GM12874 (cell line): ENCODE measurements around the gene FLYWCH2.

Source experiments
- TF ChIP-seq, protein P1 (sequence below): IDR thresholded peaks from 2 replicates; pipeline ENCODE4 v1.5.1; 2011; ENCODE audit warnings: low read depth, mild to moderate bottlenecking, control low read depth, low read length, moderate library complexity; ENCODE audit not compliant: insufficient read depth

FLYWCH2 gene

DNA sequence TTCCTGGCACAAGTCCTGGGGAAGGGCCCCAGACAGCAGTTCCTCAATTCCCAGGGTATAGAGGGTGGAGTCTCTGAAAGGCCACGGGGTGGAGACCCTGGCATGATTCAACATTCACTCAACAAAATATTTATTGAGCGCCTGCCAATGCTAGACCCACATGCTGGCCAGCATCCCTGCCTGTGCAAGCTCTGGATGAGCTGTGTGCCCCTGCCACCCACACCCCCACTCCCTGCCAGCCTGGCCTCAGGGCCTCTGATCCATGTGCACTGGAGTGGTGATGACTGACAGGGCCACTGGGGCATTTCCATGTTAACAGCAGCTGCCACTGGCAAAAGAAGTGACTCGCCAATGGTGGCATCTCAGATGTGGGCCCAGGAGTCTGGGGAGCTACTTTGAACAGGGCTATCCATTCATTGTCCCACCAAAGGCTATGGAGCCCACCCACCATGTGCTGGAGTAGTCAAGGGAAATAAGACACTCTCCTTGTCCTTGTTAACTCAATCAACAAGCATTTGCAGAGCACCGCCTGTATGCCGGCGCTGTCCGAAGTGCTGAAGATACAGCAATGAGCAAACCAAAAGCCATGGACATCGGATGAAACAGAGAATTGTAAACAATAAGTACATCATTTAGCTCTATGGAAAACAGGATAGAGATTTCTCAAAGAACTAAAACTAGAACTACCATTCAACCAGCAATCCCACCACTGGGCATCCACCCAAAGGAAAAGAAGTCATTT lies 22.0 kb upstream of the FLYWCH2 start:
- TF ChIP-seq, protein P1, sequence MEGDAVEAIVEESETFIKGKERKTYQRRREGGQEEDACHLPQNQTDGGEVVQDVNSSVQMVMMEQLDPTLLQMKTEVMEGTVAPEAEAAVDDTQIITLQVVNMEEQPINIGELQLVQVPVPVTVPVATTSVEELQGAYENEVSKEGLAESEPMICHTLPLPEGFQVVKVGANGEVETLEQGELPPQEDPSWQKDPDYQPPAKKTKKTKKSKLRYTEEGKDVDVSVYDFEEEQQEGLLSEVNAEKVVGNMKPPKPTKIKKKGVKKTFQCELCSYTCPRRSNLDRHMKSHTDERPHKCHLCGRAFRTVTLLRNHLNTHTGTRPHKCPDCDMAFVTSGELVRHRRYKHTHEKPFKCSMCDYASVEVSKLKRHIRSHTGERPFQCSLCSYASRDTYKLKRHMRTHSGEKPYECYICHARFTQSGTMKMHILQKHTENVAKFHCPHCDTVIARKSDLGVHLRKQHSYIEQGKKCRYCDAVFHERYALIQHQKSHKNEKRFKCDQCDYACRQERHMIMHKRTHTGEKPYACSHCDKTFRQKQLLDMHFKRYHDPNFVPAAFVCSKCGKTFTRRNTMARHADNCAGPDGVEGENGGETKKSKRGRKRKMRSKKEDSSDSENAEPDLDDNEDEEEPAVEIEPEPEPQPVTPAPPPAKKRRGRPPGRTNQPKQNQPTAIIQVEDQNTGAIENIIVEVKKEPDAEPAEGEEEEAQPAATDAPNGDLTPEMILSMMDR: no peak

DNA sequence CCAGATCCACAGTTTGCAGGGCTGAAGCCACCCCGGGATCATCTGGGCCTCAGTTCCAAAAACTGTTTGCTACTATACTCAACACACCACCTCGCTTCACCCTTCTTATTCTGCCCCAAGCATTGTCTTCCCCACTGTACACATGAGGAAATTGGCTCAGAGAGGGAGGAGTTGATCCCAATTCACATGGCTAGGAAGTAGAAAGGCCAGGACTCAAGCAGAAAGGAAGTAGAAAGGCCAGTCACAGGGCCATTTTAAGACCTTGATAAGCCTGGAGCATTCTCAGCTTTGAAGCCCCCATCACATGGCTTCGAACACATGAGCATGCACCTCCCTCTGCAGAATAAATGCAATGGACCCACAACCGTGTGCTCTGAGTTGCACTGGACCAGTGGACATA lies 17.4 kb upstream of the FLYWCH2 start:
- TF ChIP-seq, protein P1: no peak

DNA sequence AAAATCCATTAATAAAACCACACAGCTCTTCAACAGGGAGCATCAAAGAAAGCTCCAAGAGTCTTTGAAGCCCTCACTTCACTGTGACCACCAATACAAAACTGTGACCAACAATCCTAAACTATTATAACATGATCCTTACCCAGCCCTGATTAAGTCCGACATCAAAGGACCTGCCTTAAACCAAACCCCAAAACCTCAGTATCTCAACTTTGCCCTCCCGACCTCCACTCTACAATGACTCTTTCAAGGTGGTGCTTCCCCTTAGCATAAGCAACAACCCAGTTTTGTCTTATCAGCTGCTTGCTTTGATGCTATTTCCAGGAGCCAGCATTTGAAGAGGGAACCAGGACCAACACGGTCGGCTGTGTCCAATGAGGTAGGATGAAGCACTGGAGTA lies 16.6 kb upstream of the FLYWCH2 start:
- TF ChIP-seq, protein P1: no peak

DNA sequence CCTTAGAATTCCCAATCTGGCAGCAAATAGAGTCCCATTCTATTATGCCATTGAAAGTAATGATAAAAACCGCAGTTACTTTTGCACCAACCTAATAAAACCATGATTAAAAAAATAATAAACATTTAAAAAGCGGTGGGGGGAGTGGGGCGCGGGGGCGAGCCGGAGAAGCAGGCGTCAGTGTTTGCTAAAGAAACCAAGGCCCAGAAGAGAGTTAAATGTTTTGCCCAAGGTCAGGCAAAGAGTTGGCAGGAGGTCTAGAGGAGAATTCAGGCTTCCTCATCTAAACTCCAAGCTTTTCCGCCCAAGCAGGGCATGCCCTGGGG lies 15.4 kb upstream of the FLYWCH2 start:
- TF ChIP-seq, protein P1: no peak

DNA sequence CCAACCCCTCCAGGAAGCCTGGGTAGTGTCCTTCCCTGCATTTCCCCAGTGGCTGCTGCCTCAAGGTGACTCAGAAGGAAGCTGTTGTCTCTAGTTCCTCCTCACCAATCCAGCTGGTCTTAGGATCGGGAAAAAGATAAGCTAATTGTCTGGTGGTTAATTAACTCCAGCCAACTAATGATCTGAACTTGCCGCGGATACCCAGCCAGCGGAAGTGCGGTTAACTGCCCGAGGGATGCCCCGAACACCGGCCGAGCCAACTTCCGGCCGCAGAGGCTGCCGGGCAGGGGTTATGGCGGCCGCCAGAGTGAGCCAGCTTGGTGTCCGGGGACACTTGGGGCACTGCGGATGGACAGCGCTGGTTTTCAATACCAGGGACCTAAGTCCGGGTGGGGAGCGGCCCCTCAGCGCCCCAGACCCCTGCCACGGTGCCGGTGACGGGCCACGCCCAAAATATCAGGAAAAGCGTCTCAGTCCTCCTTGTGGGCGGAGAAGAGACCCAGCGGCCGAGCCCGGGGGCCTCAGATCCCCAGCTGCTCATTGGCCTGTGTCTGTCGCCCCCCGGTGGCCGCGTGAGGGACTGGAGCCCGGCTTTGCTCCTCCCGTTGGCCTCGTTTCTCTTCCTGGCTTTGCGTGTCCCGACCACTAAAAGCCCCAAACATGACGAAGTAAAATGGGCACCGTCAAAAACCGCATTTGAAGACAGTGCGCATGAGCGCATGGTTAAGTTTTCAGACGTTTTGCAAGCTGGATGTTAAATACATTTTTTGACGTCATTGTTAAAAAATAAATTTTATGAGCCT lies 14.8 kb upstream of the FLYWCH2 start:
- TF ChIP-seq, protein P1: peak; percentile 96

DNA sequence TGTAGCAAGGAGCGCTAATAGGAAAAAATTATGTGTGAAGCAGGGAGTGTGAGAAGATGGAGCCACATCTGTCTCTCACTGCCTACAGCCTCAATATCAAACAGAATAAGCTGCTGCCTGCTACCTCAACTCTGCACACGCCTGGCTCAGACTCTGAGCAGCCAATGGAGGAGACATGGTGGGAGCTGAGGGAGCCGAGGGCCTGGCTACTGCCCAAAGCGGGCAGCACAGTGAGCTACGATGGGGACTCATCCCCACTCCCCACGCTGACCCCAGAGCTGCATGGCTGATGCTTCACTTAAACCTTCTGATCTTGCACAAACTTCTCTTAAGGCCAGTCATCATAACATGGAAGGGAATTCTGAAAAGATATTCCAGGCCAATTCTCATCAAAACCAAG lies 11.1 kb upstream of the FLYWCH2 start:
- TF ChIP-seq, protein P1: no peak

DNA sequence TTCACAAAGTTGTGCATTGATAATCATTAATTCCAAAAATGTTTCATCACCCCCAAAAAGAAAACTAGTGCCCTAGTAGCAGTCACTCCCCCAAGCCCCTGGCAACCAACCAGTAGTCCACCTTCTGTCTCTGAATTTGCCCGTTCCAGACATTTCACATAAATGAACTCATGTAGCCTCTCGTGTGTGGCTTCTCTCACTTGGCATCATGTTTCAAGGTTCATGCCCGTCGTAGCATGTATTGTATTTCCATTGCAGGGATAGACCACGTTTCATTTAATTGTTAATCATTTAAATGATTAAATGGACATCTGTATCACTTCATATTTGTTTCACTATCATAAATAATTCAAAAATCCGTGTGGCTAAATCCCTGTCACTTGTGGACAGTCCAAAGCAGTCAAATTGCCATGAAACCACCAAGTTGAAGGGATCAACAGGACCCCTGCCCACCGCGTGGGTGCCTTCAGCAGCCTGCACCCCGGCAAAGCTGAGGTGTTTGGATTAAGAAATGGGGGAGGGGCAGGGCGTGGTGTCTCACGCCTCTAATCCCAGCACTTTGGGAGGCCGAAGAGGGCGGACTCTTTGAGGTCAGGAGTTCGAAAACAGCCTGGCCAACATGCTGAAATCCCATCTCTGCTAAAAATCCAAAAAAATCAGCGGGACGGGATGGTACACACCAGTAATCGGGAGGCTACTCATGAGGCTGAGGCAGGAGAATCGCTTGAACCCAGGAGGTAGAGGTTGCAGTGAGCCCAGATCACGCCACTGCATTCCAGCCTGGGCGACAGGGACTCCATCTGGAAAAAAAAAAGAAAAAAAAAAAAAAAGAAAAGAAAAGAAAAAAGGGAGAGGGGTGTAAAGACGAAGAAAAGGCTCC lies 8.7 kb upstream of the FLYWCH2 start:
- TF ChIP-seq, protein P1: no peak
